ENCODE measurements around the gene CNIH1.
"Not testable (repeated sequence)": the region's sequence is repeated elsewhere in the genome, so short reads cannot be mapped to it uniquely, and the experiment has no call there.

The CNIH1 gene

DNA sequence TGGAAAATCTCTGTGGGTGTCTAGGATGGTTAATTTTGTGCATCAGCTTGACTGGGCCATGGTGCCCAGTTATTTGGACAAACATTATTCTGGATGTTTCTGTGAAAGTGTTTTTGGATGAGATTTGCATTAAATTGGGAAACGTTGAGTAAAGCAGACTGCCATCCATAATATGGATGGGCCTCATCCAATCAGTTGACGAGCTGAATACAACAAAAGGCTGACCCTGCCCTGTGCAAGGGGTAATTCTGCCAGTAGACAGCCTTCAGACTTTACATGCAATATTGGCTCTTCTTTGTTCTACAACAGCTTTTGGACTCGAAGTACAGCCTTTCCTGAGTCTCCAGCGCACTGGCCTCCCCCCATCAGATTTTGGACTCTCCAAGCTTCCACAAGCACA, 45.9 kb downstream of the CNIH1 start:
- TF ChIP-seq, protein P1, sequence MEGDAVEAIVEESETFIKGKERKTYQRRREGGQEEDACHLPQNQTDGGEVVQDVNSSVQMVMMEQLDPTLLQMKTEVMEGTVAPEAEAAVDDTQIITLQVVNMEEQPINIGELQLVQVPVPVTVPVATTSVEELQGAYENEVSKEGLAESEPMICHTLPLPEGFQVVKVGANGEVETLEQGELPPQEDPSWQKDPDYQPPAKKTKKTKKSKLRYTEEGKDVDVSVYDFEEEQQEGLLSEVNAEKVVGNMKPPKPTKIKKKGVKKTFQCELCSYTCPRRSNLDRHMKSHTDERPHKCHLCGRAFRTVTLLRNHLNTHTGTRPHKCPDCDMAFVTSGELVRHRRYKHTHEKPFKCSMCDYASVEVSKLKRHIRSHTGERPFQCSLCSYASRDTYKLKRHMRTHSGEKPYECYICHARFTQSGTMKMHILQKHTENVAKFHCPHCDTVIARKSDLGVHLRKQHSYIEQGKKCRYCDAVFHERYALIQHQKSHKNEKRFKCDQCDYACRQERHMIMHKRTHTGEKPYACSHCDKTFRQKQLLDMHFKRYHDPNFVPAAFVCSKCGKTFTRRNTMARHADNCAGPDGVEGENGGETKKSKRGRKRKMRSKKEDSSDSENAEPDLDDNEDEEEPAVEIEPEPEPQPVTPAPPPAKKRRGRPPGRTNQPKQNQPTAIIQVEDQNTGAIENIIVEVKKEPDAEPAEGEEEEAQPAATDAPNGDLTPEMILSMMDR (IDR thresholded peaks at IDR 0.05), result no peak
- H3K27ac ChIP-seq, result no peak overlapping the region
- no peak overlapping the region for H3K4me3 ChIP-seq
- no peak for DNase-seq (ENCODE audit: low spot score)

DNA sequence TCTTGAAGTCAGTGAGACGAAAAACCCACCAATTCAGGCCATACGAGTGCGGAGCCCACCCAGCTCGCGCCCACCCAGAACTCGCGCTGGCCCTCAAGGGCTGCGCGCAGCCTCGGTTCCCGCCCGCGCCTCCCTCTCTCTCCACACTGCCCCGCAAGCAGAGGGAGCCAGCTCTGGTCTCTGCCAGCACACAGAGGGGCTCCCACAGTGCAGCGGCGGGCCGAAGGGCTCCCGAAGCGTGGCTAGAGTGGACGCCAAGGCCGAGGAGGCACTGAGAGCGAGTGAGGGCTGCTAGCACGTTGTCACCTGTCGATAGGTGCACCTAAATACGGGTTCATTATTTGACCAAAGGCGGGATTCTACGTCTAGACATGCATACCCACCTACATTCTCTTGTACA, 46.6 kb downstream of the CNIH1 start:
- Histone ChIP-seq H3K4me3 (no peak overlapping the region), H3K27ac (no peak overlapping the region)
- TF ChIP-seq, protein P1 (IDR thresholded peaks at IDR 0.05), result no peak
- no peak for DNase-seq (ENCODE audit: low spot score)

GRCh38 chr14:54392986-54393884, 47.9 kb downstream of the CNIH1 start:
- not testable (repeated sequence) for H3K4me3 ChIP-seq; DNase-seq (ENCODE audit: low spot score); H3K27ac ChIP-seq

- DNase-seq (ENCODE audit: low spot score), result no peak
- TF ChIP-seq, protein P1 (IDR thresholded peaks at IDR 0.05), result no peak
- H3K27ac ChIP-seq, result no peak overlapping the region
- no peak overlapping the region for H3K4me3 ChIP-seq
Measured at GRCh38 chr14:54392131-54392859, 48.9 kb downstream of the CNIH1 start.

DNA sequence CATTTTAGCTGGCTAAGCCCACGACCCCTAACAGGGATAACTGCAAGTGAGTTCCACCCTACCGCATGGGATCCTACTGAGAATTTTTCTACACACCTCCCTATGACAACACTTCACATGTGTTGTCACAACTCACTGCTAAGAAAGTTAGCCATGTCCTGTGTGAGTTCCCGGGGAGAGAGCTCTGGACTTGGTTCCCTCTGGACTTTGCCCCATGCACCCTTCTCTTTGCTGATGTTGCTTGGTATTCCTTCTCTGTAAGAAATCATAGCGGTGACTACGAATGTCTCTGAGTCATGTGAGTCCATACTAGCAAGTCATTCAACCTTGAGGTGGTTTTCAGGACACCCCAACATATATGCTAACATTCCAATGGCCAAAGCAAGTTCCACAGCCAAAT, 53.8 kb downstream of the CNIH1 start:
- Histone ChIP-seq H3K4me3 (no peak overlapping the region), H3K27ac (no peak overlapping the region)
- no peak for DNase-seq (ENCODE audit: low spot score)
- TF ChIP-seq, protein P1 (IDR thresholded peaks at IDR 0.05), result no peak

DNA sequence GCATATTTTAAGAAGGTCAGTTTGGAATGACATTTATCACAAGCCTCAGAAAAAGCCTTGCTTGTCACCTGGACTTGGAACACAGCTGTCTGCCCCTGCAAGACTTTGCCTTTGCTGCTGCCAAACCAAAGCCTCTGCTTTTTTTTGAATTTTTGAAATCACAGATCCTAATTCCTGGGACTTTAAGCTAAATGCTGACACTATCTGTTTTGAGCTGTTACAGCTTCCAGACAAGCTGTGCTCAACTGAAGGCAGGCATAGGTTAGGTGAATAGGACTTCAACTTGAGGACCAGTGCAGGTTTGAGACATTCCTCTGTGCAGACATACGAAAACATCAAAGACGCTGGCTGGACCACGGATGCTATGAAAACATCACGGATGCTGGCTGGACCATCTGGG, 55.6 kb downstream of the CNIH1 start:
- DNase-seq (ENCODE audit: low spot score), result no peak
- Histone ChIP-seq H3K27ac (no peak overlapping the region), H3K4me3 (no peak overlapping the region)
- TF ChIP-seq, protein P1 (IDR thresholded peaks at IDR 0.05), result no peak

DNA sequence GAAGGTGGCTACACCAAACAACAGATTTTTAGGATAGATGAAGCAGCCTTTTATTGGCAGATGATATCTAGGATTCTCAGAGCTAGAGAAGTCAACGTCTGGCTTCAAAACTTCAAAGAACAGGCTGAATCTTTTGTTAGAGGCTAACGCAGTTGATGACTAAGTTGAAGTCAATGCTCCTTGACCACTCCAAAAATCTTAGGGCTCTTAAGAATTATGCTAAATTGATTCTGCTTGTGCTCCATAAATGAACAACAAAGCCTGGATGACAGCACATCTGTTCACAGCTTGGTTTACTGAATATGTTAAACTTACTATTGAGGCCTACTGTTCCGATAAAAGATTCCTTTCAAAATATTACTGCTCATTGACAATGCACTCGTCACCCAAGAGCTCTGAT, 57.3 kb downstream of the CNIH1 start:
- DNase-seq (ENCODE audit: low spot score), result no peak

More for the DNA sequence above, 57.3 kb downstream of the CNIH1 start:
- Histone ChIP-seq H3K27ac (no peak overlapping the region), H3K4me3 (no peak overlapping the region)
- TF ChIP-seq, protein P1 (IDR thresholded peaks at IDR 0.05), result no peak

Measured in coronary artery (tissue), 2 donors.